ENCODE results near the gene TNIP3.
"Not testable (repeated sequence)": the region's sequence is repeated elsewhere in the genome, so short reads cannot be mapped to it uniquely, and the experiment has no call there.

Gene TNIP3

GRCh38 chr4:121164291-121164690 lies at the start of gene TNIP3:
Gene TNIP3 (minus strand): TSS chr4:121164321. CDS start chr4:121164125, 196 bp downstream.
- CTCF ChIA-PET: no interaction called here
- TF ChIP-seq, protein P1, sequence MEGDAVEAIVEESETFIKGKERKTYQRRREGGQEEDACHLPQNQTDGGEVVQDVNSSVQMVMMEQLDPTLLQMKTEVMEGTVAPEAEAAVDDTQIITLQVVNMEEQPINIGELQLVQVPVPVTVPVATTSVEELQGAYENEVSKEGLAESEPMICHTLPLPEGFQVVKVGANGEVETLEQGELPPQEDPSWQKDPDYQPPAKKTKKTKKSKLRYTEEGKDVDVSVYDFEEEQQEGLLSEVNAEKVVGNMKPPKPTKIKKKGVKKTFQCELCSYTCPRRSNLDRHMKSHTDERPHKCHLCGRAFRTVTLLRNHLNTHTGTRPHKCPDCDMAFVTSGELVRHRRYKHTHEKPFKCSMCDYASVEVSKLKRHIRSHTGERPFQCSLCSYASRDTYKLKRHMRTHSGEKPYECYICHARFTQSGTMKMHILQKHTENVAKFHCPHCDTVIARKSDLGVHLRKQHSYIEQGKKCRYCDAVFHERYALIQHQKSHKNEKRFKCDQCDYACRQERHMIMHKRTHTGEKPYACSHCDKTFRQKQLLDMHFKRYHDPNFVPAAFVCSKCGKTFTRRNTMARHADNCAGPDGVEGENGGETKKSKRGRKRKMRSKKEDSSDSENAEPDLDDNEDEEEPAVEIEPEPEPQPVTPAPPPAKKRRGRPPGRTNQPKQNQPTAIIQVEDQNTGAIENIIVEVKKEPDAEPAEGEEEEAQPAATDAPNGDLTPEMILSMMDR (conservative IDR thresholded peaks at IDR 0.05; ENCODE audit: low read depth): no peak
- H3K27ac ChIP-seq: no peak within 1 kb of the TSS
- DNase-seq (ENCODE audit: low spot score): peak; percentile 62
- POLR2A ChIA-PET (ENCODE audit: low non-redundant PET): no interaction called here

- CTCF ChIA-PET: no interaction called here
- TF ChIP-seq, protein P1 (conservative IDR thresholded peaks at IDR 0.05; ENCODE audit: low read depth): no peak
- H3K27ac ChIP-seq: no peak overlapping the region
- no peak for DNase-seq (ENCODE audit: low spot score)
- POLR2A ChIA-PET (ENCODE audit: low non-redundant PET): no interaction called here
Measured at GRCh38 chr4:121212806-121213205, 48.7 kb upstream of the TNIP3 start.

DNA sequence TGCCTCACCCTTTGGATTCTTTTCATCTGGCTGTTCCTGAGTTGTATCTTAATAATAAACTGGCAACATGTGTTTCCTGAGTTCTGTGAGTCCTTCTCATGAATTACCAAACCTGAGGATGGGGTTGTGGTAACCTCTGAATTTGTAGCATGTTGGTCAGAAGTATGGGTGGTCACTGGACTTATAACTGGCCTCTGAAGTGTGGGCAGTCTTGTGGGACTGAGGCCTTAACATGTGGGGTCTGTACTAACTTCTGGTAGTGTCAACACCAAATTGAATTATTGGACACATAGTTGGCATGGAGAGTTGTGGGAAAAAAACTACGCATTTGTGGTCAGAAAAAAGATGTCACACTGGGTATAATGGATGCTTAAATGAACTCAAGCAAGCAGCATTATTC lies 45.0 kb upstream of the TNIP3 start:
- no peak overlapping the region for H3K27ac ChIP-seq
- POLR2A ChIA-PET (ENCODE audit: low non-redundant PET): no interaction called here

GRCh38 chr4:121208244-121209007 lies 44.3 kb upstream of the TNIP3 start:
- ChIA-PET CTCF (interaction anchor here (0.9 kb wide), 1 partner anchor 16 kb away, joined by 4 read pairs; no protein-coding TSS in a partner anchor), POLR2A (ENCODE audit: low non-redundant PET) (no interaction called here)
- DNase-seq (ENCODE audit: low spot score): no peak
- TF ChIP-seq, protein P1 (conservative IDR thresholded peaks at IDR 0.05; ENCODE audit: low read depth): no peak
- no peak overlapping the region for H3K27ac ChIP-seq

More for the DNA sequence above, 45.0 kb upstream of the TNIP3 start:
- no peak for DNase-seq (ENCODE audit: low spot score)
- CTCF ChIA-PET: interaction anchor here (0.9 kb wide), 1 partner anchor 17 kb away, joined by 4 read pairs; no protein-coding TSS in a partner anchor
- TF ChIP-seq, protein P1 (conservative IDR thresholded peaks at IDR 0.05; ENCODE audit: low read depth): no peak

DNA sequence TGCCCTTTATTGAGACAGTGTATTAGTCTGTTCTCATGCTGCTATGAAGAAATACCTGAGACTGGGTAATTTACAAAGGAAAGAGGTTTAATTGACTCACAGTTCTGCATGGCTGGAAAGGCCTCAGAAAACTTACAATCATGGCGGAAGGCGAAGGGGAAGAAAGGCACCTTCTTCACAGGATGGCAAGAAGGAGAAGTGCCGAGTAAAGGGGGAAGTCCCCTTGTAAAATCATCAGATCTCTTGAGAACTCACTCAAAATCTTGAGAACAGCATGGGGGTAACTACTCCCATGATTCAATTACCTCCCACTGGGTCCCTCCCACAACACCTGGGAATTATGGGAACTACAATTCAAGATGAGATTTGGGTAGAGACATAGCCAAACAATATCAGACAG lies 41.7 kb upstream of the TNIP3 start:
- POLR2A ChIA-PET (ENCODE audit: low non-redundant PET); H3K27ac ChIP-seq; DNase-seq (ENCODE audit: low spot score): not testable (repeated sequence)
- CTCF ChIA-PET: interaction anchor here (0.7 kb wide), 1 partner anchor 13 kb away, joined by 8 read pairs; no protein-coding TSS in a partner anchor

DNA sequence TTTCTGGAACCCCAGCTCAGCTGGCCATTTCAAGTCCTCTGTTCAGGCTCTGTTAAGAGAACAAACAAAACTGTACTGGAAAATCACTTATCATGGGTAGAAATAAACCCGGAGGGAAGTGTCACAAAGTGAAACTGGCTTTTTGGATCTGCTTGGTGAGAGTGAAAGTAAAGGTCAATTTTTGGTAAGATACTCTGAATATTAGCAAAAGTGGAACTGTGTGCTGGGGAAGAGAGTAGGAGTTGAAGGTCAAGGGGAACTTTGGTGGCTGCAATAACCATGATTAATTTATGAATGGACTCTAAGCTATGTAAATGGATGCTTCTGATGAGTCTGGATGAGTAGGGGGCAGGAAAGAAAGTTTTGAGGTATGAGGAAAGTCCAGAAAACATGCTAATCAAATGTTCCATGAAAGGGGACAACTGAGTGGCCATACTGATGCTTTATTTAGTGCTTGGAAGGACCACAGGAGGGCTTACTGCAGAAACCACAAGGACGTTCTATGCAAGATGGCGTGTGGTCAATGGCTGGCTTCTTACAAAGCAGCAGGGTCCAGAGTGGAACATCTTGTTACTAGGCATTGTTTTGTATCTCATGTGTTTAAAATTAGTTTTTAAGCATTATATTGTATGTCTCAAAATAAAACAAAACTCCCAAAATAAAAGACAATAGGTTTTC lies 36.8 kb upstream of the TNIP3 start:
- ChIA-PET CTCF (interaction anchor here (1.5 kb wide), 2 partner anchors 9 to 20 kb away, joined by 3 to 6 read pairs; no protein-coding TSS in a partner anchor), POLR2A (ENCODE audit: low non-redundant PET) (no interaction called here)
- no peak for DNase-seq (ENCODE audit: low spot score)
- TF ChIP-seq, protein P1 (conservative IDR thresholded peaks at IDR 0.05; ENCODE audit: low read depth): no peak
- H3K27ac ChIP-seq: no peak overlapping the region
